Measurements from ENCODE around the gene SERPINA5. TPM values are rescaled to one million over a fixed set of nuclear protein-coding genes. Genes with fewer than 3 reads are reported as not detected.

Gene SERPINA5
- total and polyA plus RNA-seq, 4 donors = 0.89 to 2.2 (median 1.4) TPM

GRCh38 chr14:94584591-94585280 lies 3.5 kb downstream of the SERPINA5 start:
- 86% methylated on average over 3 of the region's 5 CpGs for WGBS (ENCODE audit: insufficient coverage)
- Histone ChIP-seq H3K4me3 (ENCODE audit: low read depth, low read length) (no peak overlapping the region), H3K27me3 (ENCODE audit: control insufficient read depth, insufficient read depth, low read length) (no peaks in the 10 kb centered on the region), H3K27ac (ENCODE audit: low read depth, low read length) (no peak overlapping the region), H3K9me3 (ENCODE audit: control insufficient read depth, insufficient read depth, low read length) (no peaks in the 10 kb centered on the region), H3K36me3 (ENCODE audit: control insufficient read depth, insufficient read depth, low read length) (no peaks in the 10 kb centered on the region), H3K4me1 (ENCODE audit: control insufficient read depth, insufficient read depth, low read length) (peaks cover 12% of the 10 kb centered on the region)
- no peak for DNase-seq (ENCODE audit: low read depth in 4 of 6, low spot score in 6 of 6)

GRCh38 chr14:94586635-94587034 lies 5.4 kb downstream of the SERPINA5 start:
- peaks cover 4% of the 10 kb centered on the region for H3K4me1 ChIP-seq (ENCODE audit: control insufficient read depth, insufficient read depth, low read length)
- no peak for DNase-seq (ENCODE audit: low read depth in 4 of 6, low spot score in 6 of 6)
- no peak overlapping the region for H3K4me3 ChIP-seq (ENCODE audit: low read depth, low read length)
- H3K27ac ChIP-seq (ENCODE audit: low read depth, low read length) = no peak overlapping the region
- H3K36me3 ChIP-seq (ENCODE audit: control insufficient read depth, insufficient read depth, low read length) = no peaks in the 10 kb centered on the region
- 83% methylated on average over 3 of the region's 4 CpGs for WGBS (ENCODE audit: insufficient coverage)
- H3K9me3 ChIP-seq (ENCODE audit: control insufficient read depth, insufficient read depth, low read length) = no peaks in the 10 kb centered on the region
- no peaks in the 10 kb centered on the region for H3K27me3 ChIP-seq (ENCODE audit: control insufficient read depth, insufficient read depth, low read length)

- Histone ChIP-seq H3K36me3 (ENCODE audit: control insufficient read depth, insufficient read depth, low read length) (no peaks in the 10 kb centered on the region), H3K9me3 (ENCODE audit: control insufficient read depth, insufficient read depth, low read length) (no peaks in the 10 kb centered on the region), H3K4me1 (ENCODE audit: control insufficient read depth, insufficient read depth, low read length) (no peaks in the 10 kb centered on the region), H3K27ac (ENCODE audit: low read depth, low read length) (no peak overlapping the region), H3K4me3 (ENCODE audit: low read depth, low read length) (no peak overlapping the region), H3K27me3 (ENCODE audit: control insufficient read depth, insufficient read depth, low read length) (no peaks in the 10 kb centered on the region)
- DNase-seq (ENCODE audit: low read depth in 4 of 6, low spot score in 6 of 6) = no peak
- 100% methylated on average over 1 of the region's 4 CpGs for WGBS (ENCODE audit: insufficient coverage)
Measured at GRCh38 chr14:94588311-94588710, 7.1 kb downstream of the SERPINA5 start.

- no peaks in the 10 kb centered on the region for H3K27me3 ChIP-seq (ENCODE audit: control insufficient read depth, insufficient read depth, low read length)
- H3K4me1 ChIP-seq (ENCODE audit: control insufficient read depth, insufficient read depth, low read length) = no peaks in the 10 kb centered on the region
- no peak overlapping the region for H3K4me3 ChIP-seq (ENCODE audit: low read depth, low read length)
- H3K36me3 ChIP-seq (ENCODE audit: control insufficient read depth, insufficient read depth, low read length) = no peaks in the 10 kb centered on the region
- H3K27ac ChIP-seq (ENCODE audit: low read depth, low read length) = no peak overlapping the region
- DNase-seq (ENCODE audit: low read depth in 4 of 6, low spot score in 6 of 6) = no peak
- H3K9me3 ChIP-seq (ENCODE audit: control insufficient read depth, insufficient read depth, low read length) = no peaks in the 10 kb centered on the region
Measured at GRCh38 chr14:94591073-94591472, 9.8 kb downstream of the SERPINA5 start.

- no peak for DNase-seq (ENCODE audit: low read depth in 4 of 6, low spot score in 6 of 6)
- Histone ChIP-seq H3K36me3 (ENCODE audit: control insufficient read depth, insufficient read depth, low read length) (no peaks in the 10 kb centered on the region), H3K9me3 (ENCODE audit: control insufficient read depth, insufficient read depth, low read length) (no peaks in the 10 kb centered on the region), H3K4me1 (ENCODE audit: control insufficient read depth, insufficient read depth, low read length) (no peaks in the 10 kb centered on the region), H3K4me3 (ENCODE audit: low read depth, low read length) (no peak overlapping the region), H3K27ac (ENCODE audit: low read depth, low read length) (no peak overlapping the region), H3K27me3 (ENCODE audit: control insufficient read depth, insufficient read depth, low read length) (no peaks in the 10 kb centered on the region)
- WGBS (ENCODE audit: insufficient coverage) = 98% methylated on average over 6 of the region's 8 CpGs
Measured at GRCh38 chr14:94591871-94592270, 10.6 kb downstream of the SERPINA5 start.

- Histone ChIP-seq H3K27ac (ENCODE audit: low read depth, low read length) (no peak overlapping the region), H3K36me3 (ENCODE audit: control insufficient read depth, insufficient read depth, low read length) (no peaks in the 10 kb centered on the region), H3K9me3 (ENCODE audit: control insufficient read depth, insufficient read depth, low read length) (no peaks in the 10 kb centered on the region), H3K4me1 (ENCODE audit: control insufficient read depth, insufficient read depth, low read length) (no peaks in the 10 kb centered on the region), H3K27me3 (ENCODE audit: control insufficient read depth, insufficient read depth, low read length) (no peaks in the 10 kb centered on the region), H3K4me3 (ENCODE audit: low read depth, low read length) (no peak overlapping the region)
- DNase-seq (ENCODE audit: low read depth in 4 of 6, low spot score in 6 of 6) = no peak
Measured at GRCh38 chr14:94592457-94592856, 11.2 kb downstream of the SERPINA5 start.

GRCh38 chr14:94593376-94593748 lies 12.1 kb downstream of the SERPINA5 start:
- Histone ChIP-seq H3K4me3 (ENCODE audit: low read depth, low read length) (no peak overlapping the region), H3K4me1 (ENCODE audit: control insufficient read depth, insufficient read depth, low read length) (peaks cover under 1% of the 10 kb centered on the region), H3K36me3 (ENCODE audit: control insufficient read depth, insufficient read depth, low read length) (no peaks in the 10 kb centered on the region), H3K27me3 (ENCODE audit: control insufficient read depth, insufficient read depth, low read length) (no peaks in the 10 kb centered on the region), H3K9me3 (ENCODE audit: control insufficient read depth, insufficient read depth, low read length) (no peaks in the 10 kb centered on the region), H3K27ac (ENCODE audit: low read depth, low read length) (no peak overlapping the region)
- WGBS (ENCODE audit: insufficient coverage) = 100% methylated on average over 2 of the region's 3 CpGs
- DNase-seq (ENCODE audit: low read depth in 4 of 6, low spot score in 6 of 6) = no peak

- DNase-seq (ENCODE audit: low read depth in 4 of 6, low spot score in 6 of 6) = no peak
- 100% methylated on average over 3 of the region's 4 CpGs for WGBS (ENCODE audit: insufficient coverage)
- H3K27ac ChIP-seq (ENCODE audit: low read depth, low read length) = no peak overlapping the region
Measured at GRCh38 chr14:94593749-94594431, 12.7 kb downstream of the SERPINA5 start.

GRCh38 chr14:94594441-94594840 lies 13.2 kb downstream of the SERPINA5 start:
- WGBS (ENCODE audit: insufficient coverage) = 94% methylated on average over 7 of the region's 7 CpGs
- Histone ChIP-seq H3K9me3 (ENCODE audit: control insufficient read depth, insufficient read depth, low read length) (no peaks in the 10 kb centered on the region), H3K27ac (ENCODE audit: low read depth, low read length) (no peak overlapping the region), H3K36me3 (ENCODE audit: control insufficient read depth, insufficient read depth, low read length) (no peaks in the 10 kb centered on the region), H3K27me3 (ENCODE audit: control insufficient read depth, insufficient read depth, low read length) (no peaks in the 10 kb centered on the region), H3K4me3 (ENCODE audit: low read depth, low read length) (no peak overlapping the region), H3K4me1 (ENCODE audit: control insufficient read depth, insufficient read depth, low read length) (peaks cover 11% of the 10 kb centered on the region)
- no peak for DNase-seq (ENCODE audit: low read depth in 4 of 6, low spot score in 6 of 6)

More at GRCh38 chr14:94593749-94594431, 12.7 kb downstream of the SERPINA5 start:
- Histone ChIP-seq H3K36me3 (ENCODE audit: control insufficient read depth, insufficient read depth, low read length) (no peaks in the 10 kb centered on the region), H3K9me3 (ENCODE audit: control insufficient read depth, insufficient read depth, low read length) (no peaks in the 10 kb centered on the region), H3K4me1 (ENCODE audit: control insufficient read depth, insufficient read depth, low read length) (peaks cover 6% of the 10 kb centered on the region), H3K27me3 (ENCODE audit: control insufficient read depth, insufficient read depth, low read length) (no peaks in the 10 kb centered on the region), H3K4me3 (ENCODE audit: low read depth, low read length) (no peak overlapping the region)

GRCh38 chr14:94595912-94596311 lies 14.7 kb downstream of the SERPINA5 start:
- no peak overlapping the region for H3K4me3 ChIP-seq (ENCODE audit: low read depth, low read length)
- no peak for DNase-seq (ENCODE audit: low read depth in 4 of 6, low spot score in 6 of 6)
- H3K36me3 ChIP-seq (ENCODE audit: control insufficient read depth, insufficient read depth, low read length) = no peaks in the 10 kb centered on the region
- H3K27ac ChIP-seq (ENCODE audit: low read depth, low read length) = no peak overlapping the region
- WGBS (ENCODE audit: insufficient coverage) = 75% methylated on average over 2 of the region's 2 CpGs
- no peaks in the 10 kb centered on the region for H3K9me3 ChIP-seq (ENCODE audit: control insufficient read depth, insufficient read depth, low read length)
- no peaks in the 10 kb centered on the region for H3K27me3 ChIP-seq (ENCODE audit: control insufficient read depth, insufficient read depth, low read length)
- H3K4me1 ChIP-seq (ENCODE audit: control insufficient read depth, insufficient read depth, low read length) = peaks cover 16% of the 10 kb centered on the region
